Left colon (tissue), 2 donors: Measurements from ENCODE around the gene AHDC1. TPM values are rescaled to one million over a fixed set of nuclear protein-coding genes. Genes with fewer than 3 reads are reported as not detected.
"Not testable (repeated sequence)": the region's sequence is repeated elsewhere in the genome, so short reads cannot be mapped to it uniquely, and the experiment has no call there.

Experiments
- ATAC-seq: fragments of 200-7000 bp; cut with Tn5 transposase; one replicate; pipeline ENCODE4 v1.9.1; 2020; ENCODE audit warnings: mild to moderate bottlenecking, moderate library complexity
- DNase-seq, 2 donors: peaks; one replicate each; pipeline ENCODE4 v3.0.0-alpha.2; 2020
- intact Hi-C, 2 donors: fragments of 100-400 bp; cut with DNase I in 1 of 2; cut with micrococcal nuclease in 1 of 2; formaldehyde crosslinking; loops; one replicate each; pipeline versions ENCODE4 v1.11.2 to v1.14.0; 2022; cut with DNase I, micrococcal nuclease
- total RNA-seq, 2 donors: library from RNA; stranded (reverse); fragmentation: NEBNext Ultra II Directional; extraction: Animal tissue kit (Norgen Biotek cat#: 25700); gene quantifications; one replicate each; pipeline ENCODE4 v1.2.1, GENCODE V29; 2021
- donor health status: DM: no; HTN: no; CAD: no.
- donor health status: DM: yes; HTN: yes; CAD: no.

The AHDC1 gene
- total RNA-seq, 2 donors from 2014 or later, result 21.5 to 25.2 TPM

DNA sequence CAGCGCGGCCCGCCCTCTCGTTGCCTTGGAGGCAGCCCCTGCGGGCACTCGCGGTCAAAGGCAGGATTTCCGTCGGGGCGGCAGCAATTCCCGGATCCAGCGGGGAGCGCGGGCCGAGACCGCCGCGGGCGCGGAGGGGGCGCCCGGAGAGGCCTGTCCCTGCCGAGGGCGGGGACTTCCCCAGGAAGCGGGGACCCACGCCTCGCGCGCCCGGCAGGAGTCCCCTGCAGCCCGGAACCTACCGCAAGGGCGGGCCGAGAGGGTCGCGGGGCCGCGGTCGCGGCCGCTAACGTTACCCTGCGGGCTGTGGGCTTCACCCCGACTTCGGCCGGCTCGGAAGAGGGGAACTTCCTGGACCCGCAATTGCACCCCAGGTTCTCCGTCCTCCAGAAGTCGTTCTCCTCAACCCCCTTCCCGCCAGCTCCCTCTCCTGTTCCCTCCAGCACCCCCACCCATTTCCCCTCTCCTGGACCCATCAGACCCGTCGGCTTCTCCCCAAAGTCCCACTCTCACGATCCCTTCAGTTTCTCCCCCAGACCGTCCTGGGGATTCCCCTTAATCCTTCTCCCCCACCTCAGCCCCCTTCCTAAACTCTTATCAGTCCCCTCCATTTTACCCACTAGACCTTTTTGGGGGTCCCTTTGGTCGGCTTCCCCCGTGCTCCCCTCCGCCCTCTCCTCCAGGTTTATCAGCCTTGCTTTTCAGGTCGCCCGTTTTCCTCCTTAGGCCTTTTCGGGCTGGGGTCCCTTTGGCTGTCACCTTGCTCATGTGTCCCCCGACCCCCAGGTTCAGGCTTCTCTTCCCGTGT is 30.4 kb upstream of the AHDC1 start:
- peak in 1 of 2 donors; percentile 44 for DNase-seq
- intact Hi-C loops, result no loop called here
- peak; percentile 58 for ATAC-seq

GRCh38 chr1:27633640-27634176 is 29.8 kb upstream of the AHDC1 start:
- DNase-seq (no peak), ATAC-seq (no peak)
- intact Hi-C loops, result no loop called here

DNA sequence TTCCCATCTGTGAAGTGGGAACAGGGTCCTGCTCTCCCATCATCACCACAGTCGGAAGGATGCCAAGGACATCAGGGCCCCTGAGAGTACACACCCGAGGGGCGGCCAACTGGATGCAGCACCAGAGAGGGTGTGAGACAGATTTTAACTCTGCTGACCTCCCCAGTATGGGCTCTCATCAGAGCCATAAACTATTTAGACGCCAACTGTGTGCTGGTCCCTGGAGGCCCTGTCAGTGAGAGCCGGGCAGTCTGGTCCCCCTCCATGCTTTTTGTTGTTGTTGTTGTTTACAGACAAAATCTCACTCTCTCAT is 29.3 kb upstream of the AHDC1 start:
- no peak for DNase-seq
- no peak for ATAC-seq
- intact Hi-C loops, result no loop called here

DNA sequence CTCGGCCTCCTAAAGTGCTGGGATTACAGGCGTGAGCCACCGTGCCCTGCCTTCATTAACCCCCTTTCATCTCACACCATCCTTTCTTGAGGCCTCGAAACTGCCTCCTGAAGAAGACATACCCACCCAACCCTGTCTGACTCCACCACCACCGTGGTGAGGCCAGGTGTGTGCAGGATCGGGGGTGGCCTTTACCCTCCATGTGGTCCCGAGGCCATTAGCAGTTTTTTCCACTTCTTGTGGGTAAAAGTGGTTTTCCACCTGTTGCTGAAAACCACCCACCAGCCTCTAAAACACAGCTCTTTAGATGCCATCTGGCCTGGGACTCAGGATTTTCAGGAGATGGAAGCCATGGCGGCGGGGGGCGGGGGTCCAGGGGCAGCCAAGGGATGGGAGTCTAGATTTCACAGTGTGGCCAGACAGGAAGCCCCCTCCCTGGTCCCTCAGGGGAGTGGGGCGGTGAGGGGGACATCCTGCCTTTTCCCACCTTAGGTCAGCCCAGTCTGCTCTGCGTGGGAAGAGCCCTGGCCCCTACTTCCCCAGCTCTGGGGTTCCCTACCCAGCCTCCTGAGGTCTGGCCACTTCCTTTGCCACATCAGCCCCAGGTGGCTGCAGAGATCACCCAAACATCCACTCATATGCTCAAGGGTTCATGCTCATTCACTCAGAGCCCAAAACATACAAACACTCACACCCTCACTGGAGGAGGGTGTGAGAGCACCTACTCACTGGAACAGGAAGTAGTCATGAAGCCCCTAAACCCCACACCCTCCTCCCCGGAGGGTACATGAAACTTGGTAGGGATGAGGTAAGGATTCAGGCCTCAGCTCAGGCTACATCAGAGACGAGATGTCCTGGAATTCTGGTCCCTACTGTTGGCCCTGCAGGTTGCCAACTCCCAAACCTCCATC is 28.7 kb upstream of the AHDC1 start:
- peak; percentile 21 for ATAC-seq
- intact Hi-C loops, result no loop called here
- DNase-seq, result no peak

DNA sequence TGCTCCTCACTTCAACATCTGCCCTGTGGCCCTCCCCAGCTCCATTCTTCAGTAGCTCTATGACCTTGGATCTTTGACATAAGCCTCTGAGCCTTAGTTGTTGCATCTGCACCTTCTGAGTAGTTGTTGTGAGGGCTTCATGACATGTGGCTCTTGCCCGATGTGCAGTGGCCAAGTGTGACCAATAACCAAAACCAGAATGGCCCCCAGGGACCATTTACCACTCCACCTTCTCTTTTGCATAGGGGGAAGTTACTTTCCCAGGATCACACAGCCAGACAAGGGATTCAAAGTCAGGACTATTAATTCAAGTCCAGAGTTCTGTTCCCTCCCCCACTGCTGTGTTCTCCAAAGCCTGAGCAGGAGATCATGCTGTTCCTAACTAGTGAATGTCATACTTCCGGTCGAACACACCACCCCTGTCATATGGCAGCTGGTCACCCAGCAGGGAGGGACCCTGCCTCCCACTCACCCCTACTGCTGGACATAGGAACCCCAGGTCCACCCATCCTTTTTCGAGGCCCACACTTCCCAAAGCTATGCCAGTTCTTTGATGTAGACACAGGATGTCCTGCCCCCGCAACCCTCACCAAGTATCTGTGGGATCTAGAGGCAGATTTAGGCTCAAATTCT is 27.0 kb upstream of the AHDC1 start:
- no peak for DNase-seq
- intact Hi-C loops, result no loop called here

DNA sequence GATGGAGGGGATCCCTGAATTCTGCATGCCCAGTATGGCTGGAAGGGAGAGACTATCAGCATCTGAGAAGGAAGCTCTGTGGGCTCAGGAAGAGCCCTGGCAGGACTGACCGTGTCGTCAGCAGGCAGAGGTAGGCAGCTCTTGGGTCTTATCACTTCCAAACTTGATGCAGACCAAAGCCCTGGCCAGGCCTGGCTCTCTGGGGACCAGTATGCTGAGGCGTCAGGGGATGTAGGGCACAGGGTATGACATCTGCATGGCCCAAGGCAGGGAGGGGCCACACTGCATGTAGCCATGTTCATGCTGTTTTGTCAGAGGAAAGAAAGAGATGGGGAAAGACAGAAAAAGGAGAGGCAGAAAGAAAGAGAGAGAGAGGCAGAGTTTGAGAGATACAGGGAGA is 24.8 kb upstream of the AHDC1 start:
- intact Hi-C loops, result no loop called here
- DNase-seq, result no peak

More for the DNA sequence above, 27.0 kb upstream of the AHDC1 start:
- no peak for ATAC-seq

DNA sequence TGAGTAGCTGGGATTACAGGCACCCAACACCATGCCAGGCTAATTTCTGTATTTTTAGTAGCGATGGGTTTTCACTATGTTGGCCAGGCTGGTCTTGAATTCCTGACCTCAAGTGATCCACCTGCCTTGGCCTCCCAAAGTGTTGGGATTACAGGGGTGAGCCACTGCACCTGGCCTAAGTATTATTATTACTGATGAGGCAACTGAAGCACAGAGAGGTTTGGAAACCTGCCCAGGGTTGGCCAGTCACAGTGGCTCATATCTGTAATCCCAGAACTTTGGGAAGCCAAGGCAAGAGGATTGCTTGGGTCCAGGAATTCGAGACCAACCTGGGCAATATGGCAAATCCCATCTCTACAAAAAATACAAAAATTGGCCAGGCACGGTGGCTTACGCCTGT is 23.8 kb upstream of the AHDC1 start:
- intact Hi-C loops, ATAC-seq, DNase-seq: not testable (repeated sequence)

More for the DNA sequence above, 24.8 kb upstream of the AHDC1 start:
- ATAC-seq, result no peak

- intact Hi-C loops, result no loop called here
- DNase-seq, result no peak
- no peak for ATAC-seq
Measured at GRCh38 chr1:27627061-27627460, 23.1 kb upstream of the AHDC1 start.

DNA sequence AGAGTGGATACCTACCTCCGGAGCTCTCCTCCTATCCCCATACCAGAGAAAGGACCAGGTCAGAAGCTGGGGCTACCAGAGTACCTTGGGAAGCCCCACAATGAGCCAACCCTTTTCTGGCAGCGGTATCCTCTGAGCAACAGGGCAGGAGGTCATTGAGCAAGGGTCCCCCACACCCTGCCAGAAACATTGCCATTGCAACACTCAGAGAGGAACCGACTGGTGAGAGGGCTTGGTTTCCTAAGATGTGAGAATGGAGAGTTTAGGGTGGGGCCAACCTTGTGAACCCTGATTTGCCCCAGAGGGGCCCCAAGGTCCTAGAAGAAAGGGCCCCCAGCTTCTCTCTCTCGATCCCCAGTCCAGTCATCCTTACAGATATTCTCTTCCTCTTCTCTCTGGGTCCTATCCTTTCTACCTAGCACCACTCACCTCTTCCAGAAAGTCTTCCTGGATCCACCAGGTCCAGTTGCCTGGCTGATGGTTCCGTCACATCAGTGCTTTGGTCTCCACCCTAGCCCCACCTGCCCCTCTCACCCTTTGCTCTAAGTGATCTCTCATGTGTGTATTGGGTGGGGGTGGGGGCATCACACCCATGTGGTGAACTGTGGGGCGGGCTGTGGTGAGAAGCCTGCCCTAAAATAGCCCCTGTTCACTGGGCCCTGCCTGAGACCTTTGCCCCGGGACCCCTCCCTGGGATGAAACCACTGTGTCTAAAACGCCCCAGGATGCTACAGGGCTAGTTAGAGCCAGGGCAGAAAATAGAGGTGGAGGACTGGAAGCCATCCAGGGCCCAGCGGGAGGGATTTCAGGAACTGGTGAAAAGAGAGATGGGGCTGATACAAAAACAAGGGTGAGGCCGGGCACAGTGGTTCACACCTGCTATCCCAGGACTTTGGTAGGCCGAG is 22.3 kb upstream of the AHDC1 start:
- intact Hi-C loops, result no loop called here
- no peak for ATAC-seq
- DNase-seq, result no peak

DNA sequence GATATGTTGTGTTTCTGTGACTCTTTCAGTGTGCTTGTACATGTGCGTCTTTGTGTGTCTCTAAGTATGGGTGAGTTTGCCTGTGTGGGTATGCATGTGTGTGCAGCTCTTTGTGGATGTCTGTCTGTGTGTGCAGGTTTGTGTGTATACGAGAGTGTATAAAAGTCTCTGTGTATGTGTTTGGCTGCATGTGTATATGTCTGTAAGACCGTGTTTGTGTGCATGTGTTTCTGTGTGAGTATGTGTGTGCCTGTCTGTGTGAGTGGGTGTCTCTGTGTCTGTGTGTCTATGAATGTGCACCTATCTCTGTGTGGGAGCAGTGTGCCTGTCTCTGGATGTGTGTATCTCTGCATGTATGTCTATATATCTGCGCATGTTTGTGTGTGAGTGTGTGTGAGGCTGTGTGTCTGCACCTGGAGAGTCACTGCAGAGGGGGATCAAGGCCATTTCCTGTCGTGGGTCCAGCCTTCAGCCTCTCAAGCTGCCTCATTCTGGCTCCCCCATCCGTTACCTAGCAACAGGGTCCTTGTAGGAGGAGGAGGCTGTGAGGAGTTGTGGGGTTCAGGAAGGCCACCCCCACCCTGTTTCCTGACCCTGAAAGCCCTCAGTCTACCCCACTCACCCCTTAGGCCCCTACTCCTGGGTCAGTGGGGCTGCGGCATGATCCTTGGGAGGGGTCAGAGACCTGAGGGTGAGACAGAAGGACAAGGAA is 20.7 kb upstream of the AHDC1 start:
- ATAC-seq (no peak), DNase-seq (no peak)
- intact Hi-C loops, result no loop called here

- no peak for DNase-seq
- ATAC-seq, result no peak
- intact Hi-C loops, result no loop called here
Measured at GRCh38 chr1:27623327-27624212, 19.6 kb upstream of the AHDC1 start.

- ATAC-seq (no peak), DNase-seq (no peak)
- intact Hi-C loops, result no loop called here
Measured at GRCh38 chr1:27622828-27623227, 18.9 kb upstream of the AHDC1 start.

- ATAC-seq (no peak), DNase-seq (no peak)
- intact Hi-C loops, result no loop called here
Measured at GRCh38 chr1:27621051-27621920, 17.3 kb upstream of the AHDC1 start.

DNA sequence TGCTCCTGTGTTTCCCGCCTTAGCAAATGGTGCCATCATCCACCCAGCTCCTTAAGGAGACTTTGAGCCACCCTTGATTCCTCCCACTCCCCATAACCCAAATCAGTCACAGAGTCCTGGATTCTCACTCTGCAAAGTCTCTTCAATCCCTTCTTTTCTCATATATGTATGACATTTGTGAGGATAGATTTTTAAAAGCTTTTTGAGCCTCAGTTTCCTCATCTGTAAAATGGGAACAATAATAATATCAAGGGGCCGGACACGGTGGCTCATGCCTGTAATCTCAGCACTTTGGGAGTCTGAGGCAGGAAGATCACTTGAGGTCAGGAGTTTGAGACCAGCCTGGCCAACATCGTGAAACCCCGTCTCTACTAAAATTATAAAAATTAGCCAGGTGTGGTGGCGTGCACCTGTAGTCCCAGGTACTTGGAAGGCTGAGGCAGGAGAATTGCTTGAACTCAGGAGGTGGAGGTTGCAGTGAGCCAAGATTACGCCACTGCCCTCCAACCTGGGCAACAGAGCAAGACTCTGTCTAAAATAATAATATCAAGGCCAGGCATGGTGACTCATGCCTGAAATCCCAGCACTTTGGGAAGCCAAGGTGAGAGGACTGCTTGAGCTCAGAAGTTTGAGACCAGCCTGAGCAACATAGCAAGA is 16.0 kb upstream of the AHDC1 start:
- DNase-seq, ATAC-seq, intact Hi-C loops: not testable (repeated sequence)

- peak; percentile 32 for ATAC-seq
- no peak for DNase-seq
- intact Hi-C loops, result no loop called here
Measured at GRCh38 chr1:27618341-27619082, 14.6 kb upstream of the AHDC1 start.
